DOHH2 (cell line): Measurements from ENCODE around the gene HNF1A.

Source experiments
- EZH2phosphoT487 ChIP-seq: fragments of 200-600 bp; sonication (generic); IDR thresholded peaks from 2 replicates; pipeline ENCODE4 v1.6.1; 2017; ENCODE audit warnings: borderline replicate concordance, mild to moderate bottlenecking, antibody characterized with exemption, low read length, moderate library complexity, mixed read lengths
- TF ChIP-seq, protein P1 (sequence below): fragments of 200-600 bp; sonication (generic); IDR thresholded peaks from one replicate; pipeline ENCODE4 v1.5.1; 2014; ENCODE audit warnings: antibody characterized with exemption, mild to moderate bottlenecking, low read depth, low read length; ENCODE audit not compliant: poor library complexity, severe bottlenecking

DNA sequence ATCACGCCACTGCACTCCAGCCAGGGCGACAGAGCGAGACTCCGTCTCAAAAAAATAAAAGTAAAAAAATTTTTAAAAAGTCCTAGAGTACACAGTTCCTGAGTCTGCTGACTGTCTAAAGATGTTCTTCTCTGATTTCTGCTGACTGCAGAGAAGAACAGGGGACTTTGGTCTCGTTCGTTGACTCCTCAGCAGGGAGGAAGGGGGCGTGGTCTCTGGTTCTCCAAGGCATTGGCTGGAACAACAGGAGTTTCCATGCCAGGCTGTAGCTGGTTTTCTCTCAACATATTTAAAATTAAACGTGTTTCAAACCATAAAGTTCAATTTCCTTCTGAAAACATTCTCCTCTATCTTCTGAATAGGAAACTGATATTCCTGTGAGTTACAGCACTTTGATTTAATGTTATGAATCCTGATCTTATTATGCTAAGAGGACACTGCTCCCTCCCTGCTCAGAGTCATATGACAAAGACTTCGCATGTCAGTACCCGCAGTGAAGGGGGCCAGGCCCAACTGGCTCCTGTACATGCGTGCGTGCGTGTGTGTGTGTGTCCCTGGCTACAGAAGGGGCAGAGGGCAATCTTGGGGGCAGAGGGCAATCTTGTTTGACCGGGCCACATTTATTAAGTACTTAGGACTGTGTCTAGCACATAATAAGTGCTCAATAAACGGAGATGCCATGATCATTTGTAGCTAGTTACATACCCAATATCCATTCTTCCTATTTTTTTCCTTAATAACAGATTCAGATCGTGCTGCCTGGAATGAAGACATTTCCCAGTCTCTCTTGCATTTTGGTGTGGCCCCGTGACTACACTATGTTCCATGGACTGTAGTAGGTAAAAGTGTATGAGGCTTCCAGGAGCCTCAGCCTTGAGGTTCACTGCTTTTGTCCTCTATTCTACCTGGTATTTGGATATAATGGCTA is 16.5 kb upstream of the HNF1A start:
- TF ChIP-seq, protein P1, sequence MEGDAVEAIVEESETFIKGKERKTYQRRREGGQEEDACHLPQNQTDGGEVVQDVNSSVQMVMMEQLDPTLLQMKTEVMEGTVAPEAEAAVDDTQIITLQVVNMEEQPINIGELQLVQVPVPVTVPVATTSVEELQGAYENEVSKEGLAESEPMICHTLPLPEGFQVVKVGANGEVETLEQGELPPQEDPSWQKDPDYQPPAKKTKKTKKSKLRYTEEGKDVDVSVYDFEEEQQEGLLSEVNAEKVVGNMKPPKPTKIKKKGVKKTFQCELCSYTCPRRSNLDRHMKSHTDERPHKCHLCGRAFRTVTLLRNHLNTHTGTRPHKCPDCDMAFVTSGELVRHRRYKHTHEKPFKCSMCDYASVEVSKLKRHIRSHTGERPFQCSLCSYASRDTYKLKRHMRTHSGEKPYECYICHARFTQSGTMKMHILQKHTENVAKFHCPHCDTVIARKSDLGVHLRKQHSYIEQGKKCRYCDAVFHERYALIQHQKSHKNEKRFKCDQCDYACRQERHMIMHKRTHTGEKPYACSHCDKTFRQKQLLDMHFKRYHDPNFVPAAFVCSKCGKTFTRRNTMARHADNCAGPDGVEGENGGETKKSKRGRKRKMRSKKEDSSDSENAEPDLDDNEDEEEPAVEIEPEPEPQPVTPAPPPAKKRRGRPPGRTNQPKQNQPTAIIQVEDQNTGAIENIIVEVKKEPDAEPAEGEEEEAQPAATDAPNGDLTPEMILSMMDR, result no peak
- no peak for TF ChIP-seq EZH2phosphoT487
